Measurements from ENCODE around the gene YBX2. TPM values are rescaled to one million over a fixed set of nuclear protein-coding genes. Genes with fewer than 3 reads are reported as not detected.

The YBX2 gene
- total RNA-seq, 1 experiment from 2014 or later = 54.9 TPM

DNA sequence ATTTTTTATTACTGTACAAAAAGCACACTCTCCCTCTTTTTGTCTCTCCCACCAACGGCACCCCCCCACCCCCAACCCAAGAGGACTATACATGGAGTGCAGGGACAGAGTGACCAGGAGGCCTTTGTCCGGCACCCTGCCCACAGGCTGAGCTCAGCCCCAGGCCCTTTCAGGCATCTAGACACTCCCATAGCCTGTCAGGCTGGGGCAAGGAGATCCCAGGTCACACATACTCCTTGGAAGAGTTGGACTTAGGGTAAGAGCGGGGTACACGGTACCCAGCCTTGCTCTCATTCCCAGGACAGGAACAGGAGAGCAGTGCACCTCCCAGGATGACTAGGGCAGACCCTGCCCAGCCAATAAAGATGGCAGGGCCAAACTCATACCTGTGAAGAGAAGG lies 34.3 kb downstream of the YBX2 start:
- ChIA-PET CTCF (no interaction called here), POLR2A (no interaction called here)
- H3K36me3 ChIP-seq (ENCODE audit: control insufficient read depth, insufficient read depth, low read length) = peaks cover 3% of the 10 kb centered on the region
- peak overlapping the region; percentile 50 to 65; a peak in 3 of 4 replicates for H3K4me3 ChIP-seq (ENCODE audit: low read depth in 2 of 2, low read length in 2 of 2)
- H3K27ac ChIP-seq (ENCODE audit: low read length) = peak overlapping the region; percentile 77
- TSS peak; percentile 71 for BruUV-seq (replicated peaks)
- intact Hi-C loops (cut with micrococcal nuclease; ENCODE audit: unreplicated experiment) = no loop called here
- 0 out of 2 replicates have a peak, but pooled peaks have one; percentile 4 for ATAC-seq
- H3K4me1 ChIP-seq (ENCODE audit: control insufficient read depth, insufficient read depth, low read length) = peaks cover 22% of the 10 kb centered on the region
- no peaks in the 10 kb centered on the region for H3K9me3 ChIP-seq (ENCODE audit: control insufficient read depth, insufficient read depth, low read depth, low read length)
- TF ChIP-seq, protein P1, sequence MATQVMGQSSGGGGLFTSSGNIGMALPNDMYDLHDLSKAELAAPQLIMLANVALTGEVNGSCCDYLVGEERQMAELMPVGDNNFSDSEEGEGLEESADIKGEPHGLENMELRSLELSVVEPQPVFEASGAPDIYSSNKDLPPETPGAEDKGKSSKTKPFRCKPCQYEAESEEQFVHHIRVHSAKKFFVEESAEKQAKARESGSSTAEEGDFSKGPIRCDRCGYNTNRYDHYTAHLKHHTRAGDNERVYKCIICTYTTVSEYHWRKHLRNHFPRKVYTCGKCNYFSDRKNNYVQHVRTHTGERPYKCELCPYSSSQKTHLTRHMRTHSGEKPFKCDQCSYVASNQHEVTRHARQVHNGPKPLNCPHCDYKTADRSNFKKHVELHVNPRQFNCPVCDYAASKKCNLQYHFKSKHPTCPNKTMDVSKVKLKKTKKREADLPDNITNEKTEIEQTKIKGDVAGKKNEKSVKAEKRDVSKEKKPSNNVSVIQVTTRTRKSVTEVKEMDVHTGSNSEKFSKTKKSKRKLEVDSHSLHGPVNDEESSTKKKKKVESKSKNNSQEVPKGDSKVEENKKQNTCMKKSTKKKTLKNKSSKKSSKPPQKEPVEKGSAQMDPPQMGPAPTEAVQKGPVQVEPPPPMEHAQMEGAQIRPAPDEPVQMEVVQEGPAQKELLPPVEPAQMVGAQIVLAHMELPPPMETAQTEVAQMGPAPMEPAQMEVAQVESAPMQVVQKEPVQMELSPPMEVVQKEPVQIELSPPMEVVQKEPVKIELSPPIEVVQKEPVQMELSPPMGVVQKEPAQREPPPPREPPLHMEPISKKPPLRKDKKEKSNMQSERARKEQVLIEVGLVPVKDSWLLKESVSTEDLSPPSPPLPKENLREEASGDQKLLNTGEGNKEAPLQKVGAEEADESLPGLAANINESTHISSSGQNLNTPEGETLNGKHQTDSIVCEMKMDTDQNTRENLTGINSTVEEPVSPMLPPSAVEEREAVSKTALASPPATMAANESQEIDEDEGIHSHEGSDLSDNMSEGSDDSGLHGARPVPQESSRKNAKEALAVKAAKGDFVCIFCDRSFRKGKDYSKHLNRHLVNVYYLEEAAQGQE (IDR thresholded peaks at IDR 0.05; ENCODE audit: insufficient read depth in 1 of 2, low read depth in 2 of 2, low read length in 1 of 2) = no peak
- TF ChIP-seq POLR2AphosphoS5 (IDR thresholded peaks at IDR 0.05; ENCODE audit: low read depth, low read length) = no peak
- TF ChIP-seq TCF7L2 (IDR thresholded peaks at IDR 0.05; ENCODE audit: low read depth, low read length) = no peak
- TF ChIP-seq, protein P2, sequence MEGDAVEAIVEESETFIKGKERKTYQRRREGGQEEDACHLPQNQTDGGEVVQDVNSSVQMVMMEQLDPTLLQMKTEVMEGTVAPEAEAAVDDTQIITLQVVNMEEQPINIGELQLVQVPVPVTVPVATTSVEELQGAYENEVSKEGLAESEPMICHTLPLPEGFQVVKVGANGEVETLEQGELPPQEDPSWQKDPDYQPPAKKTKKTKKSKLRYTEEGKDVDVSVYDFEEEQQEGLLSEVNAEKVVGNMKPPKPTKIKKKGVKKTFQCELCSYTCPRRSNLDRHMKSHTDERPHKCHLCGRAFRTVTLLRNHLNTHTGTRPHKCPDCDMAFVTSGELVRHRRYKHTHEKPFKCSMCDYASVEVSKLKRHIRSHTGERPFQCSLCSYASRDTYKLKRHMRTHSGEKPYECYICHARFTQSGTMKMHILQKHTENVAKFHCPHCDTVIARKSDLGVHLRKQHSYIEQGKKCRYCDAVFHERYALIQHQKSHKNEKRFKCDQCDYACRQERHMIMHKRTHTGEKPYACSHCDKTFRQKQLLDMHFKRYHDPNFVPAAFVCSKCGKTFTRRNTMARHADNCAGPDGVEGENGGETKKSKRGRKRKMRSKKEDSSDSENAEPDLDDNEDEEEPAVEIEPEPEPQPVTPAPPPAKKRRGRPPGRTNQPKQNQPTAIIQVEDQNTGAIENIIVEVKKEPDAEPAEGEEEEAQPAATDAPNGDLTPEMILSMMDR (IDR thresholded peaks at IDR 0.05) = no peak
- TF ChIP-seq SIN3A (IDR thresholded peaks at IDR 0.05; ENCODE audit: borderline replicate concordance, insufficient read depth, low read depth, low read length) = no peak
- no peaks in the 10 kb centered on the region for H3K27me3 ChIP-seq (ENCODE audit: control insufficient read depth, insufficient read depth, low read length)
- DNase-seq (ENCODE audit: low read depth, low spot score) = no peak
- in situ Hi-C loops (cut with HindIII; ENCODE audit: low pct_unique_long_range_greater_than_20kb, low sequenced_read_pairs) = no loop called here

DNA sequence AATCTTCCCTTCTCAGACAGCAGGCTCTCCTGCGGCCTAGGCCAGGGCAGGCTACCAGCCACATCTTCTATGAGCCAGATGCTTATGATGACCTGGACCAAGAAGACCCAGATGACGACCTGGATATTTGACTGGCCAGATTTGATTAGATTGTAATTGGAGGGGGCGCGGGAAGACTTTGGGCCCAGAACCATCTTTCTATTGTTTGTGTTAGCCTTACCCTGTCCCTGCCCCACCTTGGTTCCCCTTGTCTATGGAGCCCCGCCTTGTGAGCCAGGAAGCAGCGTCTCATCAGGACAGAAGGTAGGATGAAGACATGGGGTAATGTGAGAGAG lies 34.9 kb downstream of the YBX2 start:
- Histone ChIP-seq H3K4me3 (ENCODE audit: low read depth in 2 of 2, low read length in 2 of 2) (no peak overlapping the region), H3K27ac (ENCODE audit: low read length) (peak overlapping the region; percentile 48; the same call in 1 of the 2 replicates)

More for the DNA sequence above, 34.9 kb downstream of the YBX2 start:
- peaks cover 7% of the 10 kb centered on the region for H3K36me3 ChIP-seq (ENCODE audit: control insufficient read depth, insufficient read depth, low read length)
- intact Hi-C loops (cut with micrococcal nuclease; ENCODE audit: unreplicated experiment) (no loop called here), in situ Hi-C loops (cut with HindIII; ENCODE audit: low pct_unique_long_range_greater_than_20kb, low sequenced_read_pairs) (no loop called here)
- ChIA-PET CTCF (interaction anchor here (0.7 kb wide), 1 partner anchor 1763 kb away, joined by 6 read pairs; no protein-coding TSS in a partner anchor), POLR2A (no interaction called here)
- H3K9me3 ChIP-seq (ENCODE audit: control insufficient read depth, insufficient read depth, low read depth, low read length) = no peaks in the 10 kb centered on the region
- TF ChIP-seq, protein P2 (IDR thresholded peaks at IDR 0.05) = no peak
- no peak for TF ChIP-seq SIN3A (IDR thresholded peaks at IDR 0.05; ENCODE audit: borderline replicate concordance, insufficient read depth, low read depth, low read length)
- TF ChIP-seq POLR2AphosphoS5 (IDR thresholded peaks at IDR 0.05; ENCODE audit: low read depth, low read length) = no peak
- TF ChIP-seq, protein P1 (IDR thresholded peaks at IDR 0.05; ENCODE audit: insufficient read depth in 1 of 2, low read depth in 2 of 2, low read length in 1 of 2) = no peak
- ATAC-seq = no peak
- no peak for DNase-seq (ENCODE audit: low read depth, low spot score)
- H3K4me1 ChIP-seq (ENCODE audit: control insufficient read depth, insufficient read depth, low read length) = peaks cover 22% of the 10 kb centered on the region
- H3K27me3 ChIP-seq (ENCODE audit: control insufficient read depth, insufficient read depth, low read length) = no peaks in the 10 kb centered on the region
- no TSS peak for BruUV-seq (replicated peaks)

All from Panc1 (cell line).